OCI-LY7 (cell line): ENCODE data around the gene MRPL40. TPM values are rescaled to one million over a fixed set of nuclear protein-coding genes. Genes with fewer than 3 reads are reported as not detected.

ENCODE experiments used
- BruUV-seq: library from RNA; stranded (reverse); fragments of 400-500 nt; replicated peaks from 2 replicates; lab custom pipeline; 2021; lab: Mats Ljungman, UMichigan
- CTCF ChIA-PET: fragments of 300-600 bp; sonication (Branson Sonifier 250); formaldehyde crosslinking; loops from one replicate; lab custom pipeline; 2022; ENCODE audit warnings: antibody characterized with exemption; ENCODE audit not compliant: unreplicated experiment; lab: Charles Lee
- POLR2A ChIA-PET: fragments of 300-600 bp; sonication (Branson Sonifier 250); formaldehyde crosslinking; loops from one replicate; lab custom pipeline; 2022; ENCODE audit warnings: antibody characterized with exemption; lab: Charles Lee
- DNase-seq: peaks from one replicate; pipeline ENCODE4 v3.0.0-alpha.2; 2015; ENCODE audit warnings: low spot score
- H2AFZ ChIP-seq: fragments of 200-600 bp; sonication (generic), shearing (Covaris generic); 2 replicates; pipeline ENCODE4 v1.6.1; 2014; ENCODE audit warnings: mild to moderate bottlenecking, antibody characterized with exemption, low read length, moderate library complexity
- H3K27ac ChIP-seq: fragments of 200-600 bp; sonication (generic); 2 replicates; pipeline ENCODE4 v1.5.1; 2014; ENCODE audit warnings: mixed run types, low read depth, mild to moderate bottlenecking, moderate library complexity, low read length, inconsistent platforms; ENCODE audit not compliant: poor library complexity, severe bottlenecking
- H3K36me3 ChIP-seq: fragments of 200-600 bp; sonication (generic); 2 replicates; pipeline ENCODE4 v1.6.1; 2014; ENCODE audit warnings: mild to moderate bottlenecking, antibody characterized with exemption, low read length, moderate library complexity, mixed read lengths; ENCODE audit not compliant: insufficient read depth
- H3K4me1 ChIP-seq: fragments of 200-600 bp; sonication (generic); 2 replicates; pipeline ENCODE4 v1.5.1; 2014; ENCODE audit warnings: mild to moderate bottlenecking, low read length; ENCODE audit not compliant: insufficient read depth, poor library complexity, severe bottlenecking
- H3K4me2 ChIP-seq: fragments of 200-600 bp; sonication (generic); 2 replicates; pipeline ENCODE4 v1.6.1; 2014; ENCODE audit warnings: mild to moderate bottlenecking, low read length
- H3K4me3 ChIP-seq: fragments of 200-600 bp; sonication (generic); 2 replicates; pipeline ENCODE4 v1.5.1; 2014; ENCODE audit warnings: mild to moderate bottlenecking, low read depth, low read length; ENCODE audit not compliant: poor library complexity, severe bottlenecking
- H3K79me2 ChIP-seq: fragments of 200-600 bp; sonication (generic); 2 replicates; pipeline ENCODE4 v1.6.1; 2016; ENCODE audit warnings: low read depth, mild to moderate bottlenecking, low read length, moderate library complexity, mixed read lengths; ENCODE audit not compliant: insufficient read depth
- H3K9me2 ChIP-seq: fragments of 200-600 bp; sonication (generic); 2 replicates; pipeline ENCODE4 v1.6.1; 2016; ENCODE audit warnings: mild to moderate bottlenecking, low read length, mixed read lengths; ENCODE audit not compliant: insufficient read depth
- H3K9me3 ChIP-seq: fragments of 200-600 bp; sonication (generic); 2 replicates; pipeline ENCODE4 v1.6.1; 2014; ENCODE audit warnings: mild to moderate bottlenecking, mixed run types, low read length, mixed read lengths
- H4K20me1 ChIP-seq: fragments of 200-600 bp; sonication (generic); 2 replicates; pipeline ENCODE4 v1.6.1; 2014; ENCODE audit warnings: mild to moderate bottlenecking, antibody characterized with exemption, low read length, moderate library complexity, mixed read lengths; ENCODE audit not compliant: insufficient read depth
- EZH2phosphoT487 ChIP-seq: fragments of 200-600 bp; sonication (generic); IDR thresholded peaks from 2 replicates; pipeline ENCODE4 v1.6.1; 2018; ENCODE audit warnings: low read depth, borderline replicate concordance, mild to moderate bottlenecking, mixed run types, antibody characterized with exemption, low read length, moderate library complexity, mixed read lengths
- intact Hi-C: fragments of 100-400 bp; cut with micrococcal nuclease; formaldehyde crosslinking; loops from one replicate; pipeline ENCODE4 v1.10.0; 2022; ENCODE audit not compliant: unreplicated experiment
- total RNA-seq, 2 experiments: library from RNA; depleted of rRNA in 1 of 2; stranded (reverse); fragments of >200 nt in 1 of 2; shearing (Covaris generic) in 1 of 2; gene quantifications; 2 replicates each; pipeline ENCODE4 v1.2.3, GENCODE V29; 2014 to 2022
- TF ChIP-seq, protein P1 (sequence below): fragments of 200-600 bp; sonication (generic); conservative IDR thresholded peaks from 2 replicates; pipeline ENCODE4 v1.5.1; 2014; ENCODE audit warnings: mild to moderate bottlenecking, antibody characterized with exemption, low read length, moderate library complexity, mixed read lengths

The MRPL40 gene
- total RNA-seq, 2 experiments from 2014 or later = 38.5 to 45.6 TPM

DNA sequence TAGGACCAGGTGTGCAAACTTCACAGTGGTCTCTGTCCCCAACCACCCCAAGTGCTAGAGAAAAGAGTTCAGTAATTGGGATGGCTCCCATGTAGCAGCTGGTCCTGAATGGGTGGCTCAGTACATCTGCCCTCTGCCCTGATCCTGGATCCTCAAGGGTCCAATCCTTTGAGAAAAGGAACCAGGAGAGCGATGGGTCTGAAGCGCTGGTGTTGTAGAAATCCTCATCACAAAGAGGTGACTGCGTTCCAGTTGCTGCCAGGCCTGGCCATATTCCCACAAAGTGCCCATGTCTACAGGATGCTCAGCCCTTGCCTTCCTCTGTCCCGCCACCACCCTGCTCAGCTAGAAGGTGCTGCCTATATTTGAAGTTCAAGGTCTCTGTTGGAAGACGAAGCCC is 21.4 kb downstream of the MRPL40 start:
- no peak overlapping the region for H3K4me2 ChIP-seq
- no peak overlapping the region for H3K4me3 ChIP-seq
- peaks cover 96% of the 10 kb centered on the region for H3K36me3 ChIP-seq
- no TSS peak for BruUV-seq
- peaks cover 10% of the 10 kb centered on the region; the same call in 1 of the 2 replicates for H3K79me2 ChIP-seq
- intact Hi-C loops = no loop called here
- H4K20me1 ChIP-seq = no peaks in the 10 kb centered on the region
- POLR2A ChIA-PET = interaction anchor here (0.7 kb wide), 1 partner anchor 178 kb away, joined by 3 read pairs; no protein-coding TSS in a partner anchor
- no peak overlapping the region for H3K27ac ChIP-seq
- peaks cover 9% of the 10 kb centered on the region for H3K4me1 ChIP-seq
- DNase-seq = no peak
- no peaks in the 10 kb centered on the region for H3K9me3 ChIP-seq
- no peak overlapping the region for H2AFZ ChIP-seq
- no peaks in the 10 kb centered on the region for H3K9me2 ChIP-seq
- TF ChIP-seq EZH2phosphoT487 = no peak
- TF ChIP-seq, protein P1, sequence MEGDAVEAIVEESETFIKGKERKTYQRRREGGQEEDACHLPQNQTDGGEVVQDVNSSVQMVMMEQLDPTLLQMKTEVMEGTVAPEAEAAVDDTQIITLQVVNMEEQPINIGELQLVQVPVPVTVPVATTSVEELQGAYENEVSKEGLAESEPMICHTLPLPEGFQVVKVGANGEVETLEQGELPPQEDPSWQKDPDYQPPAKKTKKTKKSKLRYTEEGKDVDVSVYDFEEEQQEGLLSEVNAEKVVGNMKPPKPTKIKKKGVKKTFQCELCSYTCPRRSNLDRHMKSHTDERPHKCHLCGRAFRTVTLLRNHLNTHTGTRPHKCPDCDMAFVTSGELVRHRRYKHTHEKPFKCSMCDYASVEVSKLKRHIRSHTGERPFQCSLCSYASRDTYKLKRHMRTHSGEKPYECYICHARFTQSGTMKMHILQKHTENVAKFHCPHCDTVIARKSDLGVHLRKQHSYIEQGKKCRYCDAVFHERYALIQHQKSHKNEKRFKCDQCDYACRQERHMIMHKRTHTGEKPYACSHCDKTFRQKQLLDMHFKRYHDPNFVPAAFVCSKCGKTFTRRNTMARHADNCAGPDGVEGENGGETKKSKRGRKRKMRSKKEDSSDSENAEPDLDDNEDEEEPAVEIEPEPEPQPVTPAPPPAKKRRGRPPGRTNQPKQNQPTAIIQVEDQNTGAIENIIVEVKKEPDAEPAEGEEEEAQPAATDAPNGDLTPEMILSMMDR = no peak
- CTCF ChIA-PET = no interaction called here

GRCh38 chr22:19454156-19454555 is 21.8 kb downstream of the MRPL40 start:
- DNase-seq = no peak
- ChIA-PET POLR2A (no interaction called here), CTCF (no interaction called here)
- intact Hi-C loops = no loop called here
- Histone ChIP-seq H3K27ac (no peak overlapping the region), H3K9me2 (no peaks in the 10 kb centered on the region), H3K36me3 (peaks cover 97% of the 10 kb centered on the region), H3K4me1 (peaks cover 5% of the 10 kb centered on the region), H3K9me3 (no peaks in the 10 kb centered on the region), H3K79me2 (peaks cover 6% of the 10 kb centered on the region; the same call in 1 of the 2 replicates), H3K4me2 (no peak overlapping the region), H2AFZ (no peak overlapping the region), H3K4me3 (no peak overlapping the region), H4K20me1 (no peaks in the 10 kb centered on the region)
- no TSS peak for BruUV-seq
- TF ChIP-seq EZH2phosphoT487 = no peak
- TF ChIP-seq, protein P1 = no peak

DNA sequence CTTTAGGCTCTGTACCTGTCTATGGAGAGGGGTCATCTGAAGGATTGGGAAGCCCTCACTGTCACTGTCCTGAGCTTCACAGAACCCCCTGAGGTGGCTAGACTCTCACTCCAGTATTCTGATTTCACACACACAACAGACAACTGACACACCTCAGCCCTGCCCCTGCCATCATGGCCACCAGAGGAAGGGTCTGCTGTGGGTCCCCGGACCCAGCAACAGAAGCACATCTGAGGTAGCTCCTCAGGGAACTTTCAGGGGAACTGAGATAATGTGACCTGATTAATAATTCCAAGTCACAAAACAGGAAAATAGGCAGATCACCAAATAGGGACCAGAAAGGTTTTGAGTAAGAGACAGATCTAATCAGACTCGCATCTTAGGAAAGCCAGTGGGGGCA is 22.7 kb downstream of the MRPL40 start:
- Histone ChIP-seq H3K4me3 (no peak overlapping the region), H3K9me2 (no peaks in the 10 kb centered on the region), H3K79me2 (no peaks in the 10 kb centered on the region), H3K4me1 (no peaks in the 10 kb centered on the region), H2AFZ (no peak overlapping the region), H4K20me1 (no peaks in the 10 kb centered on the region), H3K27ac (no peak overlapping the region), H3K9me3 (no peaks in the 10 kb centered on the region), H3K36me3 (peaks cover 97% of the 10 kb centered on the region), H3K4me2 (no peak overlapping the region)
- no peak for DNase-seq
- CTCF ChIA-PET = no interaction called here
- TF ChIP-seq, protein P1 = no peak
- TF ChIP-seq EZH2phosphoT487 = no peak
- POLR2A ChIA-PET = no interaction called here
- intact Hi-C loops = no loop called here
- BruUV-seq = no TSS peak
